ENCODE results near the gene MYO18A. TPM values are rescaled to one million over a fixed set of nuclear protein-coding genes. Genes with fewer than 3 reads are reported as not detected.
A peak's percentile ranks its signal among the peaks of the same experiment; 100 is the strongest.
"Not testable (repeated sequence)": the region's sequence is repeated elsewhere in the genome, so short reads cannot be mapped to it uniquely, and the experiment has no call there.

Gene MYO18A
- total RNA-seq, 1 experiment from 2014 or later = 23.2 TPM

DNA sequence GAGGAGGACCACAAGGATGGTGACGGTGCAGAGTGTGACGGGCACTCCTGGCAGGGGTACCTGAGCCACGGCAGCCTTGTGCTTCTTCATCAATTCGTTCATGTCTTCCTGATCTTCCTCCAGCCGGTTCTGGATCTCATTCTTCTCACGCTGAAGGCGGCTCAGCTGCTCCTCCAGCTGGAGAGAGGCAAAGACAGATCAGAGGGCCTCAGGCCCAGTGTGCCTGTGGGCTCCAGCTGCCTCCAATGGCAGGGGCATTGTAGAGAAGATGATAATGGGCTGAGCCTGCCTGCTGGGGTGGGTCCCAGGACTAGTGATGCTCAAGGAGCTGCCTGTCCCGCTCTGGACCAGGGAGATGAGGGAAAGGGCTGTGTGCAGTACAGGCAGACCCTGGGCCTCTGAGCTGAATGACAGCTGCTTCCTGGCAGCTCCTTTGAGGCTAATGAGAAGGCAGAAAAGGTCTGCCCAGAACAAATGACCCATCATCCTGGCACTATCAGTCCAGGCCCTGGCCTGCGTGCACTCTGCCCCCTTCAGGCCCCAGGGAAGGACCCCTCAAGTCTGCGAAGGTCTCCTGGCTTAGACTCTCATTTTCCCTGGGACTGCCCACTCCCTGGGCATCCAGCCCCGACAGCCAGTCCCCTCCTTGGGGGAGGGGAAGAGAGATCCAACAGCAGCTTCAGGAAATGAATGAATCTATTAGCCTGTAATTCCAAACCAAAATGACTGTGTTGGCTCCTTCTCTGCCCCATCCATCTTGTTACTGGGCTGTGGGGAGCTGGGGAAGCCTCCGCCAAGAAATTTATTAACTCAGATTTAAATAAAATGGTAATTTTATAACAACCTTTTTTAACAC lies 89.2 kb downstream of the MYO18A start:
- Histone ChIP-seq H3K9me3 (no peaks in the 10 kb centered on the region), H3K27me3 (no peaks in the 10 kb centered on the region), H3K4me3 (no peak overlapping the region), H3K36me3 (peaks cover 11% of the 10 kb centered on the region)
- no peak for DNase-seq

DNA sequence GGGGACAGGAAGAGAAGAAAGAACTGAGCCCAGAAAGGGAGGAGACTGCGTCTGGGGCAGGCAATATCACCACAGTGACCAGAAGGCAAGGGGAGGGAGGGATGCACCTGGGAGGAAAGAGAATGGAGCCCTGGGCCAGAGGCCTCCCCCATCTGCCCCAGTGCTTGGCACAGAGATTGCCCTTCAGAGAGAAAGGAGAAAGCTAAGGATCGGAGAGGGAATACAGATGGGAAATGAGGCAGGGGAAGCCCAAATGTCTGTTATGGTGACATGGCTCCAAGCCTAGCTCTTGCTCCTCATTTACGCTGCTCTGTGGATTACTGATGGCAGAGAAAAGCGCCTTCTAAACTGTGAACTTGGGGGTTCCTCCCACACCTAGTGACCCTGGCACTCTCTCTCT lies 90.1 kb downstream of the MYO18A start:
- Histone ChIP-seq H3K9me3 (no peaks in the 10 kb centered on the region), H3K36me3 (peaks cover 14% of the 10 kb centered on the region), H3K4me3 (no peak overlapping the region), H3K27me3 (no peaks in the 10 kb centered on the region)
- no peak for DNase-seq

DNA sequence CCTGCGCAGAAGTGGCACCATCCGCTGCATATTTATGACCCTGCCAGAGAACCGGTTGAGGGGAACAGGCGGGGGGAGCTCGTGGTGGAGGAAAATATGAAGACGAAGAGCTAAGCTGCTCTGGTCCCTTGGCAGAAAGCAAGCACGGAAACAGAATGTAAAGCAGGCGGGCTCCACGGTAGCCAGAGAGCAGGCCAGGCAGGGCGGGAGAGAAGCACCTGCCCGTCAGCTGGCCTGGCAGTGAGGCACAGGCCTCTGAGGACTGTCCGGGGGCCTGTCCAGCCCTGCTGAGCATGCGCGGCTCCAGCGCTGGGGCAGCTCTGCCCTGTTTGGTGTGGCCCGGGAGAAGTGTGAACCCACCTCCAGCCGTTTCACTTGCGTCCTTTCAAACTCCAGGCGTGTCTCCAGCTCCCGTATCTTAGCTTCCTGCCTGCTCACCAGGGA lies 90.6 kb downstream of the MYO18A start:
- peaks cover 15% of the 10 kb centered on the region for H3K36me3 ChIP-seq
- H3K27me3 ChIP-seq = no peaks in the 10 kb centered on the region
- no peak overlapping the region for H3K4me3 ChIP-seq
- H3K9me3 ChIP-seq = no peaks in the 10 kb centered on the region
- DNase-seq = no peak

DNA sequence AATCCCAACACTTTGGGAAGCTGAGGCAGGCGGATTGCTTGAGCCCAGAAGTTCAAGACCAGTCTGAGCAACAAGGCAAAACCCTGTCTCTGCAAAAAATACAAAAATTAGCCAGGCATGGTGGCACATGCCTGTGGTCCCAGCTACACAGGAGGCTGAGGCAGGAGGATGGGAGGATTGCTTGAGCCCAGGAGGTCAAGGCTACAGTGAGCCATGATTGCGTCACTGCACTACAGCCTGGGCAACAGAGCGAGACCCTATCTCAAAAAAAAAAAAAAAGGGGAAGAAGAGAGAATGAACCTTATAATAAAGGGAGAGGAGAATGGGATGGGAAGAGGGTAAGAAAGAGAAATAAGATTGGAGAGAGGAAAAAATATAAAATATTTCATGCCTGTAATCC lies 91.4 kb downstream of the MYO18A start:
- not testable (repeated sequence) for H3K9me3 ChIP-seq, H3K27me3 ChIP-seq, DNase-seq, H3K4me3 ChIP-seq
- H3K36me3 ChIP-seq = peaks cover 13% of the 10 kb centered on the region

DNA sequence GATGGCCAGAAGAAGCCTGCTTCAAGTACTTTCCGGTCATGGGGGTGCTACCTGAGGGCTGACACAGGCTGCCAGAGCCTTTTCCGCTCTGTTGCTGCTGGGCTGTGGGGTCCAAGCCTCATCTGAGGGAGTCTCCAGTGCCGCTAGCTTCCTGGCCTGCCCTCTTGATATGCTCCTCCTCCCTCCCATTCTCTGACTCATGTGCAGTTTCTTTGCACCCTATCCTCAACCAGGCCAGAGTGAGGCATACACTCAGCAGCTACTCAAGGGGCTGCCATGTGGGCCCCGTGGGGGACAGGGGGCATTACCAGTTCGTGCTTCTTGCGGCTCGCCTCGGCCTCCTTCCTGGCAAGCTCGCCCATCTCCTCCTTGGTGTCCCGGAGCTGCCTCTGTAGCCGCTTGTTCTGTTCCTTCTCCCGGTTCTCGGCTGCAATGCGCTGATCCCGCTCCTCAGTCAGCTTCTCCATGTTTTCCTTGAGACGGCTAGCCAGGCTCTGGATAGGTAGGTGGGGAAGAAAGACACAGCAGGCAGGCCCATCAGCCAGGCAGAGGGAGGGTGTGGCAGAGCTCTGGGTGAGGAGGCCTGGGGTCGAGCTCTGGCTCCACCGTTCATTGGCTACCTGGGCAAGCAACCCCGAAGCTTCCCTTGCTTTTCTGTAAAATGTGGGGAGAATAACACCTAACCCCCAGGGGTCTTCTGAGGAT lies 93.4 kb downstream of the MYO18A start:
- no peak overlapping the region for H3K4me3 ChIP-seq
- no peaks in the 10 kb centered on the region for H3K27me3 ChIP-seq
- peaks cover 12% of the 10 kb centered on the region for H3K36me3 ChIP-seq
- H3K9me3 ChIP-seq = no peaks in the 10 kb centered on the region
- DNase-seq = no peak

DNA sequence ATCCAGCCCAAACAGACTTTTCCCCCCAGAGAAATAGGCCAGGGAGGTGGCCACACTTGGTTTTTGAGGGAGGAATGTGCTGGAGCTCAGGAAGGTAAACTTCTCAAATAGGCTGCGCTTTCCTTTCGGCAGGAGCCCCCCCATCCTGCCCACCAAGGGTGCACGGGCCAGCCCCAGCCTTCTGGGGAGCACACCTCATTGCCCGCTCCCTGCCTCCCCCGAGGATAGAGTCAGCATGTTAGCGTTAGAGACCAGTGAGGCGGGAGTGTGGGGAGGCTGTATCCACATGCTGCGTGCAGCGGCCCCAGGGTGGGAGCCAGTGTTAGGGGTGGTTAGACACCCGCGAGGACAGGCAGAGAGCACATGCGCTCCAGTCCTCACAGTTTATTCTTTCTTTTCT lies 95.0 kb downstream of the MYO18A start:
- no peaks in the 10 kb centered on the region for H3K27me3 ChIP-seq
- no peak for DNase-seq
- H3K9me3 ChIP-seq = no peaks in the 10 kb centered on the region
- H3K36me3 ChIP-seq = peaks cover 9% of the 10 kb centered on the region
- H3K4me3 ChIP-seq = no peak overlapping the region

DNA sequence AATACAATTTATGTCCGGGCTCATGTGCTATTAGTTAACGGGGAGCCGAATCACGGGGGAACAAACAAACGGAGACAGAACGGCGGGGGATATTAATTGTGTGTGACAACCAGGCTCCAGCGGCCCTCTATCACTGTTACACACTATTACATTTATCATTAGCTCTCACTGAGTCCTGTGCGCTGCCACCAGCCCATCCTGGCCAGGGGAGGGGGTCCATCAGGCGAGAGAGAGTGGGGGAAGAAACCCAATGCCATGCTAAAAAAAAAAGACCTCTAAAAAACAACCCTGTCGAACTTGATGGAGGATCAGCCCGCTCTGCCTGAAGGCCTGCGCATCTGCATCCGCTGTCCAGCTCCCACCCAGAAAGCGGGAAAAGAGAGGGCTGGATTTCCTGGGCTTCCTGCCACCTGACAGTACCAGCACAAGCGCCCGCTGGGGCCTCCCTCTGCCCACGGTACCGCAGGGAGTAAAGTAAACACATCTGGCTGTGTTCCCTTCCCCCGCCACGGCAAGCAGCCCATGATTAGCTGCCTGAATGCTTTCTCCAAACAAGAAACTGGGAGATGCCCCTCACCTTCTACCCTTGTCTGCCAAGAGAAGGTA lies 95.6 kb downstream of the MYO18A start:
- no peaks in the 10 kb centered on the region for H3K9me3 ChIP-seq
- no peak for DNase-seq
- H3K4me3 ChIP-seq = no peak overlapping the region
- H3K27me3 ChIP-seq = no peaks in the 10 kb centered on the region
- H3K36me3 ChIP-seq = peaks cover 10% of the 10 kb centered on the region

DNA sequence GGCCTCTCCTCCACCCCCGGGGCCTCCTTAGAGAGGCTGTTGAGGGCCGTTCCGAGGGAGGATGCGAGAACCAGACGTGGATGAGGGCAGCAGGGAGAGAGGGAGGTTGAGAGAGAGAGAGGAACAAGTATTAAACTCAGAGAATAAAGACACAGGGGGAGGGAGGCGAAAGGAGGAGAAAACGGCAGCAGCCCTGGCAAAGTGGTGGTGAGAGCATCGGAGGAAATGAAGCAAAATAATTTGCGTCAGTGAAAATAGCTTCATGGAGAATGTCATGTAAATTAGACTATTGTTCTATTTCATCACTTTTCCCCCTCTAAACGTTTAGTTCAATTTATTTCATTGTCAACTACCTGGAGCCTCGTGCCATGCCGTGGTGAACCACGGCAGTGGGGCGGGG lies 99.2 kb downstream of the MYO18A start:
- Histone ChIP-seq H3K27me3 (no peaks in the 10 kb centered on the region), H3K4me3 (no peak overlapping the region), H3K9me3 (no peaks in the 10 kb centered on the region), H3K36me3 (peaks cover 15% of the 10 kb centered on the region)
- no peak for DNase-seq

DNA sequence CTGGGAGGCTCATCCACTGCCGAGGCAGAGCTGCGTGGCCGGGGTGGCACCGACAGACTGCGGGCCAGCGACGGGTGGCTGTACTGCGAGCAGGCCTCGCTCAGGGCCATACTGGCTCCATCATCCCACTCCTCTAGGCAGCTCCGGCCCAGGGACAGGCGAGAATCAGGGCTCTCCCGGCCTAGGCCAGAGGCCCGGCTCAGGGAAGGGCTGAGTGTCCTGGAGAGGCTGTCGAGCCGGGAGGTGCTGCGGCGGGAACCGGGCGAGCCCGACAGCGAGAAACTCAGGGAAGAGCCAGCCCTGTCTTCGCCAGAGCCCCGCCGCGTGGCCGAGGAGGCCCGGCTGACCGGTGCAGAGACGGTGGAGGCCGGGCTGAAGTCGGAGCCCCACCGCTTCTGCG lies 99.9 kb downstream of the MYO18A start:
- Histone ChIP-seq H3K4me3 (no peak overlapping the region), H3K36me3 (peaks cover 15% of the 10 kb centered on the region), H3K9me3 (no peaks in the 10 kb centered on the region), H3K27me3 (no peaks in the 10 kb centered on the region)
- DNase-seq = no peak

DNA sequence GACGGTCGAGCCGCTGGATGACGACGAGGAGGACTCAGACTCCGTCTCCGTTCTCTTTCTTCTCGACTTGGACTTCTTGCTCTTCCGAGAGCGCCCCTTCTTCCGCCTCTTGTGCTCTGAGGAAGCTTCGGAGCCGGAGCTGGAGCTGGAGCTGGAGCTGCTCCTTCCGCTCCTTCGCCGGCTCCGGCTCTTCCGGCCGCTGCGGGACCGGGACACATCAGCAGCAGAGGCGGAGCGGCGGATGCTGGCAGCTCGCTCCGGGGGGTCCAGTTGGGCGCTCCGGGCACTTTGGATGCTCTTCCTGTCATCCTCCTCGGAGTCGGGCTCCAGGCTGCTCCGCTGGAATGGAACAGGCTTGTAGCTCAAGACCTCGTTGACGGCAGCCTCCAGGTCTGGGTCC lies 100.3 kb downstream of the MYO18A start:
- no peaks in the 10 kb centered on the region for H3K9me3 ChIP-seq
- DNase-seq = no peak
- H3K4me3 ChIP-seq = no peak overlapping the region
- H3K27me3 ChIP-seq = no peaks in the 10 kb centered on the region
- peaks cover 11% of the 10 kb centered on the region for H3K36me3 ChIP-seq

DNA sequence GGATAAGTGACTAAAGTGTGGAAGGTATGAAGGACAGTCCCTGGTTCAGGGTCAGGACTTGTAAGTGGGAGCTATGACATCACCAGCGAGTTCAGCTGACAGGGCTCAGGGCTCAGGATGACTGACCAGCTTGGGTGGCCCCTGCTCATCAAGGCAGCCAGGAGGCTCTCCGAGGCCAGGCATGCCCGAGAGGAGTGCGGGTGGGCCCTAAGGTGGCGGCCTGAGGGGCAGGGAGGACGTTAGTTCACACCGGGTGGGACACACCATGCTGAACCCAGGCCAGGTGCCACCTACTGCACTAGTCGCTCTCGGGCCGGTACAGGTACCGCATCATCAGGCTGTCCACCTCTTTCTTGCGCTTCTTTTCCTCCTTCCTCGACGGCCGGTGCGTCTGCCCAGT lies 100.8 kb downstream of the MYO18A start:
- no peaks in the 10 kb centered on the region for H3K9me3 ChIP-seq
- peaks cover 11% of the 10 kb centered on the region for H3K36me3 ChIP-seq
- no peaks in the 10 kb centered on the region for H3K27me3 ChIP-seq
- no peak for DNase-seq
- H3K4me3 ChIP-seq = no peak overlapping the region

DNA sequence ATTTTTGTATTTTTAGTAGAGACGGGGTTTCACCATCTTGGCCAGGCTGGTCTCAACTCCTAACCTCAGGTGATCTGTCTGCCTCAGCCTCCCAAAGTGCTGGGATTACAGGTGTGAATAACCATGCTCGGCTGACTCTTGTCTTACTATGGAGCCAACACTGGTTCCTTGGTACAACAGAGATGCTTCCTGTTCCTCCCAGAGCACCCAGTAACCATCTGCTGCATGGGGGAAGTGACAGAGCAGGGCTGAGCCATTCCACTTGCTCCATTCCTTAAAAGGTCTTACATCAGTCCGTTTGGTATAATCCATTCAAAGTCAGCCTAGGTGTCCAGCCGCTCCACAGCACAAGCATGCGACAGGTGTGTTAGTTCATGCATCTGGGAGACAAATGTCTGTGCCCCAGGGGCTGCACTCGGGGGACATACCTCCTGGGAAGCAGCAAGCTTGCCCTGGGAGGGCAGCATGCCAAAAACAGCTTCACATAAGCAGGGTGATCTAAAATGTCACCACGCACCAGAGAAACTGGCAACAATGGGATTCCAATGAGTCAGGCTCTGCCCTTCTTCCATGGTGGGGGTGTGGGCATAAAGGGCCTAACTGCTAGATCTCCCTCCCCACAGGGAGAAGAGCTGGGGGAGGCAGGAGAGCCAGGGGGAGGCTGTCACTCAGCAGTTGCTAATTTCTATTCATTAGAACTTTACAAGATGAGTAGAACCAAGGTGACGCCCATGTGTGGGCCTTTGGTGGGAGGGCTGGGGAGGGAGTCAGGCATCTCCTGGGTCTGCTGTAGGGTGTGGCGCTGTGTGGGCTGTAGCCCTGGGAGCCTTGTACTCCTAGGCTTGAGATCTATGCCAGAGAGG lies 101.8 kb downstream of the MYO18A start:
- Histone ChIP-seq H3K36me3 (peaks cover 11% of the 10 kb centered on the region), H3K9me3 (no peaks in the 10 kb centered on the region), H3K27me3 (no peaks in the 10 kb centered on the region), H3K4me3 (no peak overlapping the region)
- DNase-seq = peak; percentile 39

DNA sequence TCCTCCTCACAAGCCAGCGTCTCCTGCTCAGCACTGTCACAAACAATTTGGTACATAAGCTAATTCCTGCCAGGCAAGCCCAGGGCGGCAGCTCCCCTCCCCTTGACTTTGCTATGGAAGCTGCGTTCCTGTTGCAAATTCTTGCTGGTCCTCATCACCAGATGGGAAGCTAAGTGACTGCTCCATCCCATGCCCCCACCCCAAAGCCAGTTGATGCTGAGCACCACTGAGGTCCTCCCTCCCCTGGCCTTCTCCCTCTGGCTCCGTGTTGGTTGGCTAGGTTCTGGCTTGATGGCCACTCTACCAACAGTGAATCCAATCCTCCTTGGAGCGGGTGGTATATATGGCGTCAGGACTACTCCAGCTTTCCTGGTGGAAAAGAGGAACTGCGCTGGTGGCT lies 102.9 kb downstream of the MYO18A start:
- no peak for DNase-seq
- Histone ChIP-seq H3K36me3 (peaks cover 11% of the 10 kb centered on the region), H3K9me3 (no peaks in the 10 kb centered on the region), H3K4me3 (no peak overlapping the region), H3K27me3 (no peaks in the 10 kb centered on the region)

DNA sequence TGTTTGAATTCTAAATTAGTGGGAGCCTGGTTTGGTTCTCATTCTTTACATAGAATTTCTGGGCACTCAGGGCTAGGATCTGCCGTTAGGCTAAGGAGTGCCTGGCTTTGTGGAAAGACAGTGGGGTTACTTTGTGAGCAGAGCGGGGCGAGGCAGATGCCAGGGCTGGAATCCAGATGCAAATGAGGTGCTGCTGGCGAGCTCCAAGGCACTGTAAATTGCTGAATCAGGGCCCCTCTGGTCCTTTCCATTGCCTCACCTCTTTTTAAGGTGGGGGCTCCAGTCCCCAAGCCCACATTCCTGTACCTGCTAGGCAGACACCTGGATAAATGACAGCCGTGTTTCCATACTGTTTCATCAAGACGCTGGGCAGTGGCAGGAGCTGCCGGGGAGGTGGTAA lies 103.5 kb downstream of the MYO18A start:
- Histone ChIP-seq H3K4me3 (no peak overlapping the region), H3K36me3 (peaks cover 11% of the 10 kb centered on the region), H3K27me3 (no peaks in the 10 kb centered on the region), H3K9me3 (no peaks in the 10 kb centered on the region)
- no peak for DNase-seq

DNA sequence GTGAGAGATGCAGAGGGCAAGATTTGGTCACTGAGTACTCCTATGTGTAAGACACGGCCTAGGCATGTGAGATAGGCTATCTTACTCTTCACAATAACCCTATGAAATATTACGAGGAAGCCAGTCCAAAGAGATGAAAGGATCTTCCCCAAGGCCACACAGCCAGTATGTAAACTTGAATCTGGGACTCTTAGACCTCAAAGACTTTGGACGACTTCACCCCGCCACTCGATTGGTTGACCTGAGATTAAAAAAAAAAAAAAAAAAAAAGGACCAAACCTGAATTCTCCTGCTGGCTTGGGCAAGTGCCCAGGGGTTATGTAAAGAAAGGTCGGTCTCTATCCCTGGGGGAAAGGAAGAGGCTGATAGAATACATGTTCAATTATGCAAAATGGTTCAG lies 104.1 kb downstream of the MYO18A start:
- Histone ChIP-seq H3K27me3 (no peaks in the 10 kb centered on the region), H3K4me3 (no peak overlapping the region), H3K36me3 (peaks cover 11% of the 10 kb centered on the region), H3K9me3 (no peaks in the 10 kb centered on the region)
- DNase-seq = no peak

DNA sequence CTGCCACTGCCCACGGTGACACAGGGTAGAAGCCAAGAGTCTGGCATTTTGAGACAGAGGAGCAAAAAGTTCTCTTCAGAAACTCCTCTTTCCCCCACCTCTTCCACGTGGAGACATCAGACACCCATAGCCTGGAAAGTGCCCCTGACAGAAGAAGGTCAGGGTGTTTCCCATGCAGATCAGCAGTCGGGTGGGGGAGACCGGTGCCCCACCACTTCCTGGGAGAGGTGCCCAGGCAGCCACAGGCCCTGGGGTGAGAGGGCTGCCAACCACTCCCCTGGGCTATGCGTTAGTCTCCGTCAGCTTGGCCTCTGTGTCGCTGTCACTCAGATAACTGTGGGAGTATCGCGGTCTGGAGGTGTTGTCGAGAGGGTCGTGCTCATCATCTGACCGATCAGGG lies 105.7 kb downstream of the MYO18A start:
- Histone ChIP-seq H3K36me3 (peaks cover 8% of the 10 kb centered on the region; the same call in 1 of the 2 replicates), H3K27me3 (no peaks in the 10 kb centered on the region), H3K9me3 (no peaks in the 10 kb centered on the region), H3K4me3 (no peak overlapping the region)
- no peak for DNase-seq

DNA sequence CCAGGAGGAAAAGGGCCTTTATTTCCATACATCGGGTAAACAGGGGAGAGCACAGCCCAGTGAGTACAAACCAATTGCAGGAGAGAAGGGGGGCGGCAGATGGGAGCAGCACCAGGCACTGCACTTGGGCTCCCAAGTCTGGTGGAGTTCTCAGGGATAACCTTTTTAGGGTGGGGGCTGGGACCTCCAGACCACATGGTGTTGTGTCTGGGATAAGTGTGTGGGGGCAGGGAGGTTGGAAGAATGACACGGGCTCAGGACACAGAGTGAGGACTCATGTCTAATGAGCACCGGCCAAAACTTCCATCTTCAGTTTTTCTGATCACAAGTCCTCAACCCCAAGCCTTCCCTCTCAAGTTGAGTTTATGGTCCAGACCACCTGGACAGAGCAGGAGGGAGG lies 106.7 kb downstream of the MYO18A start:
- Histone ChIP-seq H3K9me3 (no peaks in the 10 kb centered on the region), H3K36me3 (0 out of 2 replicates have a peak, but pooled peaks cover under 1% of the 10 kb centered on the region), H3K4me3 (no peak overlapping the region), H3K27me3 (no peaks in the 10 kb centered on the region)
- no peak for DNase-seq

Measured in MG63 (cell line).